NCI-H1694 treated with DMSO at 0.1 percent for 48 hours (cell line): ENCODE data around the gene ARHGAP22.

ENCODE experiments used
- DNase-seq: peaks from one replicate; lab custom pipeline; 2025; lab: John Stamatoyannopoulos, UW

ARHGAP22 gene

DNA sequence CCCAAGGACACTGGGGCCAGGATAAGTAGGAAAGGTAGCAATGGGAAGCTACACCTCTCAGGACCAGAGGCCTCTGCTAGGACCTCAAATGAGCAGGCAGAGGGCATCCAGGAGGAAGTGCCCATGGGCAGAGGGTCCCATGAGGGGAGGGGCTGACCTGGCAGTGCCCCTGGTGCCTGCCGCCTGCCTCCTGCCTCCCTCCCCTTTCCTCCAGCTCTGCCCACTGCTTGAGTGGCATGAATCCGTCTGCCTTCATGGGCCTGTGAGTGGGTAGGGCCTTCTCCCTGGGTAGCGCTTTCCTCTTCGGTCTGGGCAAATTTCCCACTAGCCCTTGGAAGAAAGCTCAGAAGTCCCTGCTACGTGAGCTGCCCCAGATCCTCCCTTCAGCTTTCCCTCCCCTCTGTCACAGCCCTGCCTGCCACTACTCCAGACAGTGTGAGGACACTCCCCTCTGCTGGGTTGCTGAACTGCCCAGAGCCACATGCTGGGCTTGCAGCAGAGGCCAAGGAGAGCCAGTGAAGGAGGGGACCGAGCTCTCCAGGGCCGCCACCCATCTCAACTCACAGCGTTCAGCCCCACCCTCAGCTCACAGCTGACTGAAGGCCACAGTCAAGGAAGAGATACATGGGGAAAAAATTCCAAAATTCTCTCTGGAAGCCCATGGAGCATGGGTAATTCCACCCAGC is 141.4 kb downstream of the ARHGAP22 start:
- DNase-seq, result no peak

- no peak for DNase-seq
These were observed 142.3 kb downstream of the ARHGAP22 start for GRCh38 chr10:48462482-48463020.

DNA sequence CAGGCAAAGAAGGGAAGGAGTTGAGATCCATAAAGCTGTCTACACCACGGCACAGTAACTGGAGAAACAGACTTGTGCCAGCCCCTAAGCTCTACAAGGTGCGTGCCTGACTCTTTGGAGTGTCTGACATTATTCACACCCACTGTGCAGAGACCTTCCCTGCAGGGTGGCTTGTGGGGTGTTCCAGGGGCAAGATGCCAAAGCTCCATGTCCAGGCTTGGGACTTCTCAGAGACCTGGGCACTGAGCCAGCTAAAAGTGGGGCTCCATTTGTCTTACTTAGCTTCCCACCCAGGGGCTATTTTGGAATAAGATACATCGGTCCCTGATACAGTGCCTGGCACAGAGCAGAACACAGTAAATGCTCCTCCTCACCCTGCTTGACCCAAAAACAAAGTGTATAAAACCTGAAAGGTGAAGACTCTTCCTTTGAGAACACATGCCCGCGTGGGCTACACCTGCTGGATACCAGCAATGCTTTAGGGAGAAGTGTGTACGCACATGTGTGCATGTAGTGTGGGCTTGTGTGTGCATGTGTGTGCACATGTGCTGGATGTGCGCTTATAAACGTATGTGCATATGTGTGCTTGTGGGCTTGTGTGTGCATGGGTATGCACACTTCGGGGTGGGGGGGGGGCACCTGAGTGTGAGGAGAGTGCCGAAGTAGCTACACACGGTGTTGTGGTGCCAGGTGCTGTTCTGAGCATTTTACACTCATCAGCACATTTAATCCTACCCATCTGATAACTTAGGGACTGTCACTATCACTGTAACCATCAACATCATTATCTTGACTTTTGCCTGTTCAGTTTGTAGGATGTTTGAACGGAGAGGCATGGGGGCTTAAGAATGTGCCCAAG is 143.0 kb downstream of the ARHGAP22 start:
- no peak for DNase-seq

DNA sequence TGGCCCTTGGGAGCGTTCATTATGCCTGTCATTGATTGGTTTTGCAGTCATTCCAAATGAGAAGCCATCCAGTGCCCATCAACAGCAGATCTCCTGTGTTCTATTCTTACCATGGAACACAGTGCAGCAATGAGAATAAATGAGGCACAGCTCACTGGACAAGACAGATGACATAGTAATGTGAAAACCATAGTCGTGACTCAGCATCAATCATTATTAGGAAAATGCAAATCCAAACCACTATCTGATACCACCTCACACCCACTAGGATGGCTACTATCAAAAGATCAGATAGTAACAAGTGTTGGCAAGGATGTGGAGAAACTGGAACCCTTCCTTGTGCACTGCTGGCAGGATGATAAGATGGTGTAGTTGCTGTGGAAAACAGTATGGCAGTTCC is 144.7 kb downstream of the ARHGAP22 start:
- DNase-seq, result no peak

- DNase-seq, result no peak
These were observed 145.4 kb downstream of the ARHGAP22 start for GRCh38 chr10:48459270-48460150.

DNA sequence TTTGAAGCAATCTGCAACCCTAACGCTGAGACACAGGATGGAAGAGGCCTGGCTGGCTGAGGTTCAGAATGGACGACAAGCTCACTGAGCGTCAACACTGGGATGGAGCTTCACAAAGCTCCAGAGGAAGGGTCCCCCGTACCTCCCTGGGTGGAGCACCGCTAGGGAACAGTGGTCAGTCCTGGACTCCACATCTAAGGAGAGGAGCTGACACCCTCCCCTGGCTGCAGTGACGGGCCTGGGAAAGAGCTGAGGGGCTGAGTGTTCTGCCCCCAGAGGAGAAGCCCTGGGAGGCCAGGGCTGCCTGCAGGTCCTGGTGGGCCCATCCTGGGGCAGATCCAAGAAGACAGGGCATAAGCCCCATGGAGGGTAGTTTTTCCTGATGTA is 146.2 kb downstream of the ARHGAP22 start:
- DNase-seq, result no peak

DNA sequence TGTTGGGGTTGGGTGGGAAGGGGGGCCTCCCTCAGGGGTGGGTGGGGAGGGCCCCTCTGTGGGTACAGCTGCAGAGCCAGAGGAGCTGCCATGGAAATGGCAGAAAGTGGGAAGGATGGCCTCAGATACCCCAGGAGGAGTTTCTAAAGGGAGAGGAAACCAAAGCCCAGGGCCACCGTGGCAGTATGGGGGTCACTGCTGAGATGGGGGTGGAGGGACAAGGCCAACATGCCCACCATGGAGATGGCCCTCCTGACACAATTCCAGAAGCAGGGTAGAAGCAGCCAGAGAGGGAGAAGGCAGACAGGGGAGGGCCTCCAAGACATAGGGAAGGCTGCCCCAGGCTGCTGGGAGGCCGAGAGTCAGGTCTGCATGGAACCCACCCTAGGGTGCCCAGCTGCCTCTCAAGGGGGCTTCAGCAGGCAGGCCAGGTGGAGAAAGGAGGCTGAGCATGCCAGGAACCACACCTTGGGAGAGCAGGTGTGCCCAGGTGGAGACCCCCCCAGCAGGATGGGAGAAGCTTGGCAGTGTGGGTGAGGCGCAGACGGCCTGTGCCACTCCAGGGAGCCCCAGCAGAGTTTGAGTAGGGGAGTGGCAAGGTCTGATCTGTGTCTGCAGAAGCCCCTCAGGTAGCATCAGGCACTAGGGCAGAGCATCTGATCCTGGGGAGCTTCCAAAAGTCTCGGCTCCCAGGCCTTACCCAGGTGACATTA is 146.8 kb downstream of the ARHGAP22 start:
- DNase-seq, result no peak

DNA sequence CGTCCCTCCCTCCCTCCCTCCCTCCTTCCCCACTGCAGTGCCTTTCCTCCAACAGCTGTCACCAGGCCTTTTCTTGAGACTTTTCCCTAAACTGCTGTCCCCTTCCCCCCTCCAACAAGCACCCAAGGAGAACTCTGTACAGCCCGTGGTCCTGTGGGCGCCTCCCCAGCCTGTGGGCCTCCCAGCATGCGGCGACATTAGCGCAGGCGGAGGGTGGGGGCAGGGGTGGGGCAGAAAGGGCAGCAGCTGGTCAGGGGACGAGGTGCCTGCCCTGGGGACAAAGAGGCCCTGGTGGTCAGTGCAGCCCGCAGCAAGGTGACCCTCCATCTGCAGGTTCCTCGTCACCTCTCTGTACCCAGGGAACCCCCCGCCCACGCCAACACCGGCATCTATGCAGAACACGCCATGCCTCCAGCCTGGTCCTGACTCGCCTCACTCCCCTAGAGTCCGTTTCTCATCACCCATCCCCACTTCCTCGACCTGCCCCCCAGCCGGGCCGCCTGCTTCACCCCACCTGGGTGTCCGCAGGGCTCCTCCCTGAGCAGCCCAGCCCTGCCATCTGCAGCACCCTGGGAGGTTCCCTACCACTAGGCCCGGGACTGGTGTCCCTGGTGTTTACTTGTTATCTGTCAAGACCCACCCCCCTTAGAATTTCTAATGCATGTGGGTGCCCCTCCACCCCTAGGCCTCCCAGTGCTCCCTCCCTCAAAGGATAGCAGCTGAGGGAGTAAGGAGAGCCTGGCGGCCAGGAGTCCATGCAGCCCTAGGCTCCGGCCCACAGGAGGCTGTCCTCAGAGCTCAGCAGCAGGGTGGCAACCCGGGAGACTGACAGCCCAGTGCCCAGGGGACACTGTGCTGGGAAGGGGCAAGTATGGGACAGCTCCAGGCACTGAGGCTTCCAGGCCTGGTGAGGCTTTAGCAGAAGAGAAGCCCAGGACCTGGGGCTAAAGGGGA is 147.8 kb downstream of the ARHGAP22 start:
- DNase-seq, result no peak

- DNase-seq, result no peak
These were observed 148.5 kb downstream of the ARHGAP22 start for GRCh38 chr10:48456361-48456804.

DNA sequence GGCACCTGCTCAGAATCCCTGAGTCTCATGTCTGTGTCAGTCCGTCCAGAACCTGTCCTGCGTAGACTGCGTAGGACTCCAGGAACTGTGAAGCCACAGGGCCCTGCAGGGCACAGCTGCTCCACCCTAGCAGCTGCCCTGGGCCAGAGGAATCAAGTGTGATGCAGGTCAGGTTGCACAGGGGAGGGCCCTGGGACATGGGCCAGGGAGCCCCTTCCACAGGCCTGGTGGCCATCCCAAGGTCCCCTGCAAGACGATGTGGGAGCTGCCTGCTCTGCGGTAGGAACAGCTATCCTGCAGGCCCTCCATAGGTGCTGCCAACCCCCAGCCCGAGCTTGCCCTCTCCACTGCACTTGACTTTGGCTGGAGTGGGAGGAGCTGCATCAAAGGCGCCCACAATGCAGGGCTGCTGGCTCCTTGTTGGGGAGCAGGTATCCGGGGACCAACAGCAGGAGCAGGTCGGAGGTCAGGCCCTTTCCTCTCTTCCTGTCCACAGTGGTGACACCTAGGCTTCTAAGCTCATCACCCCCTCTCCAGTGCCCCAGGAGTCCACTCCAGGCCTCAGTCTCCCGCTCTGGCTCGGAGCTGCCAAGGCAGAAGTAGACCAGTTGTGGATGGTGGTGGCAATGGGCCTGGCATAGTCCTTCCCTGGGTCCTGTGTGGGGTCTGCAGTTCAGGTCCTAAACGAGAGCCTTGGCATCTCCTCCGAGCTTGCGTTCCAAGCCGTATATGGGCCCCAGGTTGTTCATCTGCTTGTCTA is 149.3 kb downstream of the ARHGAP22 start:
- no peak for DNase-seq

- no peak for DNase-seq
These were observed 149.8 kb downstream of the ARHGAP22 start for GRCh38 chr10:48455055-48455391.

DNA sequence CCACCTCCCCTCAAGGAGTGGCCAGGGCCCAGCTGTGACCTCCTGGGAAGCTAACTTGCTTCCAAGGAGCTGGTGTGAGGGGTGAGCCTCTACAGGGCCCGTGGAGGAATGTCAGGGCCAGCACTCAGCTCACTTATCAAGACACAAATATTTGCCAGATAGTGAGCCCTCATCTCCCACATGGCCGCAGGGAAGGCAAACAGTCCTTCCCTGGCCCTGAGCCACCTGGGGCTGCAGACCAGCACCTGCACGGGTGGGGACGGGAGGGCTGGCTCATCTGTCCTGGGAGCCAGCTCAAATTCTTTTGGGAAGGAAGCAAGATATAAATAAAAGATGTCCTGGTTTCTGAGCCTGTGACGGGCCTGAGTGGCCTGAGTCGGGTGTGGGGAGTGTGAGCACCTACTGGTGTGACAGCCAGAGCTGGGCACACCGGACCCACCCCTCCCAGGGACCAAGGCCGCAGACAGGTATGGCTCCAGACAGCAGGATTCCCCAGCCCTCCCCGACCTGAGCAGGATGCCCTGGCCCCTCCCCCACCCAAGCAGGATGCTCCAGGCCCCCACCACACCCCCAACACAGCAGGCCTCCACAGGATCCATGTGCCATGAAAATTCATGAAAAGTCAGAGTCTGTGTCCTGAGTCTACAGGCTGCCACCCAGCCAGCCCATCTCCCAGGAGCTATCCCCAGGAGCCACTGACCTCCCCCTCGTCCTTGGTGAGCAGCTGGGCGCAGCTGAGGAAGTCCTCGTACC is 150.4 kb downstream of the ARHGAP22 start:
- no peak for DNase-seq

GRCh38 chr10:48453451-48454301 is 151.2 kb downstream of the ARHGAP22 start:
- no peak for DNase-seq

DNA sequence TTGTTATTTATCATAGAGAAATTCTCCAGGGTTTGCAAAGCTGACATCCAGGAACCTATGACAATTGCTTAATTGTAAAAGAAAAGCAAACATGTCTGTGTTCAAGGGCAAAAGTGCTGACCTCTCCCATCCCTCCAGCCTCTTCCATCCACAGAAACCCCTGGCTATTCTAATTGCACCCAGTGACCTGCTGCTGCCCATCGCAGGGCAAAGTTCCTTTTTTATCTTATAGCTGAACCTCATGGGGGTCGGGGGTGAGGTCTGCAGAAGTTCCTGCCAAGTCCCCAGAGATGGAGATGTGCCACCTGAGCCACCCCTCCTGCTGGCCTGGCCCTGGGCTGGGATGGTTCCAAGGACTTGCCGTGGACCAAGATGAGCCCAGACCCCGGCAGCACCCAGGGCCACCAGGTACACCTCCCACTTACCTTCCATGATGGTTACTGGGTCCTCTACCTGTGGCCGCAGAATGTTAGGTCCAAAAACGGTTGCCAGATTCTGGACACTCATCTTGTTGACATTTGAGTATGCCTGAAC is 151.9 kb downstream of the ARHGAP22 start:
- no peak for DNase-seq

- no peak for DNase-seq
These were observed 152.6 kb downstream of the ARHGAP22 start for GRCh38 chr10:48451969-48452878.

GRCh38 chr10:48450741-48451466 is 154.0 kb downstream of the ARHGAP22 start:
- no peak for DNase-seq
